CD14-positive monocyte (primary cell): ENCODE data around the gene ADM2. TPM values are rescaled to one million over a fixed set of nuclear protein-coding genes. Genes with fewer than 3 reads are reported as not detected.

Source experiments
- DNase-seq, 3 donors: peaks; one replicate each; pipeline ENCODE4 v3.0.0-alpha.2; 2011 to 2022
- H2AFZ ChIP-seq: 2 replicates; pipeline ENCODE4 v1.6.0; 2012; ENCODE audit warnings: mild to moderate bottlenecking, low read depth, low read length, inconsistent platforms; ENCODE audit not compliant: insufficient read depth, poor library complexity, severe bottlenecking
- H3K27ac ChIP-seq, 2 donors: 1 replicate in 1 of 2; 2 replicates in 1 of 2; pipeline ENCODE4 v1.5.1; 2012 to 2013; ENCODE audit warnings: low read length in 2 of 2, control low read depth in 1 of 2, inconsistent platforms in 1 of 2, low read depth in 1 of 2, mild to moderate bottlenecking in 1 of 2
- H3K27me3 ChIP-seq, 2 donors: one replicate each; pipeline versions ENCODE4 v1.6.0 to v1.6.1; 2011 to 2013; ENCODE audit warnings: low read length in 2 of 2; ENCODE audit not compliant: control insufficient read depth in 2 of 2, insufficient read depth in 2 of 2
- H3K36me3 ChIP-seq, 2 donors: replicated peaks in 1 of 2; 1 replicate in 1 of 2; 2 replicates in 1 of 2; pipeline versions ENCODE4 v1.5.1 to v1.6.1; 2012 to 2013; ENCODE audit warnings: low read length in 2 of 2, control low read depth in 1 of 2, inconsistent platforms in 1 of 2, mild to moderate bottlenecking in 1 of 2; ENCODE audit not compliant: insufficient read depth in 2 of 2, control insufficient read depth in 1 of 2
- H3K4me1 ChIP-seq, 2 donors: 1 replicate in 1 of 2; 2 replicates in 1 of 2; pipeline versions ENCODE4 v1.5.1 to v1.6.1; 2012 to 2013; ENCODE audit warnings: low read length in 2 of 2, control low read depth in 1 of 2, inconsistent platforms in 1 of 2, mild to moderate bottlenecking in 1 of 2, moderate library complexity in 1 of 2; ENCODE audit not compliant: insufficient read depth in 2 of 2, control insufficient read depth in 1 of 2
- H3K4me2 ChIP-seq: replicated peaks from 2 replicates; pipeline ENCODE3; 2012; ENCODE audit warnings: low read length, moderate library complexity, mild to moderate bottlenecking; ENCODE audit not compliant: poor library complexity, severe bottlenecking; ENCODE audit errors: extremely low read depth
- H3K4me3 ChIP-seq, 3 experiments: fragments of 200-600 bp in 1 of 3; sonication (generic) in 1 of 3; replicated peaks in 1 of 3; 1 replicate in 2 of 3; 2 replicates in 1 of 3; pipeline ENCODE4 v1.5.1; 2011 to 2013; ENCODE audit warnings: low read length in 3 of 3, mild to moderate bottlenecking in 3 of 3, control low read depth in 2 of 3, low read depth in 2 of 3, inconsistent platforms in 1 of 3, moderate library complexity in 1 of 3
- H3K79me2 ChIP-seq: 2 replicates; pipeline ENCODE4 v1.6.0; 2012; ENCODE audit warnings: mild to moderate bottlenecking, control low read depth, inconsistent platforms, low read length, moderate library complexity; ENCODE audit not compliant: insufficient read depth
- H3K9ac ChIP-seq: 2 replicates; pipeline ENCODE4 v1.6.0; 2017; ENCODE audit warnings: low read length, mild to moderate bottlenecking; ENCODE audit not compliant: insufficient read depth, poor library complexity, severe bottlenecking
- H3K9me3 ChIP-seq, 2 donors: replicated peaks in 1 of 2; 1 replicate in 1 of 2; 2 replicates in 1 of 2; pipeline versions ENCODE4 v1.5.1 to v1.6.1; 2012 to 2013; ENCODE audit warnings: low read length in 2 of 2, control low read depth in 1 of 2; ENCODE audit not compliant: control insufficient read depth in 1 of 2, insufficient read depth in 1 of 2
- H4K20me1 ChIP-seq: 2 replicates; pipeline ENCODE4 v1.6.0; 2012; ENCODE audit warnings: mild to moderate bottlenecking, low read length, control low read depth, moderate library complexity; ENCODE audit not compliant: insufficient read depth
- H3K27ac Mint-ChIP-seq, 7 donors: one replicate each; pipeline ENCODE4 v1.8.0; 2020; ENCODE audit warnings: mild to moderate bottlenecking in 7 of 7, mixed read lengths in 7 of 7, moderate library complexity in 6 of 7, inconsistent platforms in 2 of 7
- H3K27me3 Mint-ChIP-seq, 3 donors: one replicate each; pipeline ENCODE4 v1.8.0; 2021 to 2022; ENCODE audit warnings: low read depth in 3 of 3, mild to moderate bottlenecking in 3 of 3, mixed read lengths in 3 of 3, moderate library complexity in 3 of 3, inconsistent platforms in 1 of 3
- H3K36me3 Mint-ChIP-seq, 2 donors: one replicate each; pipeline ENCODE4 v1.8.0; 2020; ENCODE audit warnings: mixed read lengths in 2 of 2, inconsistent platforms in 1 of 2, mild to moderate bottlenecking in 1 of 2
- H3K4me1 Mint-ChIP-seq: one replicate; pipeline ENCODE4 v1.8.0; 2020; ENCODE audit warnings: mild to moderate bottlenecking, mixed read lengths
- H3K4me3 Mint-ChIP-seq, 2 donors: one replicate each; pipeline ENCODE4 v1.8.0; 2020; ENCODE audit warnings: mild to moderate bottlenecking in 2 of 2, mixed read lengths in 2 of 2, moderate library complexity in 1 of 2
- H3K9me3 Mint-ChIP-seq, 7 donors: one replicate each; pipeline ENCODE4 v1.8.0; 2020 to 2022; ENCODE audit warnings: mixed read lengths in 7 of 7, mild to moderate bottlenecking in 6 of 7, moderate library complexity in 6 of 7, inconsistent platforms in 2 of 7
- CTCF ChIP-seq: fragments of 200-600 bp; IDR thresholded peaks from one replicate; pipeline ENCODE4 v1.8.0; 2022; ENCODE audit warnings: antibody characterized with exemption, mild to moderate bottlenecking
- WGBS: methylation state at CpG from one replicate; pipeline ENCODE4 v1.1.5; 2013; ENCODE audit warnings: missing lambda C conversion rate; ENCODE audit not compliant: insufficient coverage; 5-methylcytosine and 5-hydroxymethylcytosine counted together
- intact Hi-C, 2 donors: fragments of 100-400 bp; cut with micrococcal nuclease; formaldehyde crosslinking; loops; one replicate each; pipeline versions ENCODE4 v1.15.0 to v1.15.1; 2023
- polyA minus RNA-seq: library from RNA; depleted of rRNA, polyadenylated mRNA; stranded (reverse); fragments of >200 nt; gene quantifications from 2 replicates; pipeline ENCODE4 v1.2.3, GENCODE V29; 2012
- polyA plus RNA-seq, 3 donors: library from polyadenylated mRNA; depleted of rRNA in 1 of 3; unstranded in 2 of 3; stranded (reverse) in 1 of 3; fragments of 300-500 nt in 2 of 3; fragments of >200 nt in 1 of 3; fragmentation: Illumina TruSeq in 2 of 3; gene quantifications; 1 replicate in 2 of 3; 2 replicates in 1 of 3; pipeline ENCODE4 v1.2.3, GENCODE V29; 2012 to 2021
- total RNA-seq, 12 experiments: library from RNA in 1 of 12; stranded (reverse) in 1 of 12; fragments of 120-200 nt in 1 of 12; gene quantifications; one replicate each; pipeline ENCODE4 v1.2.4 and lab custom pipeline; 2013 to 2026; ENCODE audit warnings: mixed read lengths in 6 of 12, inconsistent platforms in 1 of 12

ADM2 gene
- not detected for total RNA-seq (2013)
- polyA plus RNA-seq (under 1 TPM in 1 of 3 donors, not detected in 2; 0.05 TPM), polyA minus RNA-seq (not detected in 2 replicates), total RNA-seq (lab: John Stamatoyannopoulos, UW) (0.04 to 2.2 (median 0.30) reads per million in 11 experiments)

- H3K36me3 Mint-ChIP-seq: peaks cover 0 to 2% of the 10 kb centered on the region in 2 donors
These were observed at the start of gene ADM2 for GRCh38 chr22:50481440-50482106. TSS of gene ADM2 (plus strand) at chr22:50481543. CDS start at chr22:50481848, 305 bp downstream.

More at GRCh38 chr22:50481440-50482106, at the start of gene ADM2:
- peak within 1 kb of the TSS; percentile 66 to 82 for H3K4me3 Mint-ChIP-seq
- H3K9me3 Mint-ChIP-seq: peaks cover 0 to 12% (median 6%) of the 10 kb centered on the region in 7 donors
- peak in 1 of 3 donors; percentile 8 for DNase-seq
- 2% methylated on average over 68 of the region's 70 CpGs for WGBS
- H3K4me1 ChIP-seq: peaks cover 5 to 14% of the 10 kb centered on the region in 2 donors
- peaks cover 9 to 48% of the 10 kb centered on the region in 2 donors for H3K27me3 ChIP-seq
- peaks cover 2% of the 10 kb centered on the region for H3K4me1 Mint-ChIP-seq
- H3K27me3 Mint-ChIP-seq: peaks cover 42 to 77% (median 45%) of the 10 kb centered on the region in 3 donors
- H3K36me3 ChIP-seq: no peaks in the 10 kb centered on the region
- H2AFZ ChIP-seq: peak within 1 kb of the TSS; percentile 79
- H3K4me3 ChIP-seq: peak within 1 kb of the TSS in 2 of 3 experiments; percentile 26 to 71
- H3K9me3 ChIP-seq: no peaks in the 10 kb centered on the region
- TF ChIP-seq CTCF: no peak
- peak within 1 kb of the TSS; percentile 76 for H3K4me2 ChIP-seq
- intact Hi-C loops: no loop called here
- H3K79me2 ChIP-seq: no peaks in the 10 kb centered on the region
- no peak within 1 kb of the TSS for H3K27ac Mint-ChIP-seq
- no peaks in the 10 kb centered on the region for H4K20me1 ChIP-seq
- H3K27ac ChIP-seq: no peak within 1 kb of the TSS
- peak within 1 kb of the TSS; percentile 21 for H3K9ac ChIP-seq
